ENCODE measurements around the gene CFAP157.
"Not testable (repeated sequence)": the region's sequence is repeated elsewhere in the genome, so short reads cannot be mapped to it uniquely, and the experiment has no call there.

Gene CFAP157

DNA sequence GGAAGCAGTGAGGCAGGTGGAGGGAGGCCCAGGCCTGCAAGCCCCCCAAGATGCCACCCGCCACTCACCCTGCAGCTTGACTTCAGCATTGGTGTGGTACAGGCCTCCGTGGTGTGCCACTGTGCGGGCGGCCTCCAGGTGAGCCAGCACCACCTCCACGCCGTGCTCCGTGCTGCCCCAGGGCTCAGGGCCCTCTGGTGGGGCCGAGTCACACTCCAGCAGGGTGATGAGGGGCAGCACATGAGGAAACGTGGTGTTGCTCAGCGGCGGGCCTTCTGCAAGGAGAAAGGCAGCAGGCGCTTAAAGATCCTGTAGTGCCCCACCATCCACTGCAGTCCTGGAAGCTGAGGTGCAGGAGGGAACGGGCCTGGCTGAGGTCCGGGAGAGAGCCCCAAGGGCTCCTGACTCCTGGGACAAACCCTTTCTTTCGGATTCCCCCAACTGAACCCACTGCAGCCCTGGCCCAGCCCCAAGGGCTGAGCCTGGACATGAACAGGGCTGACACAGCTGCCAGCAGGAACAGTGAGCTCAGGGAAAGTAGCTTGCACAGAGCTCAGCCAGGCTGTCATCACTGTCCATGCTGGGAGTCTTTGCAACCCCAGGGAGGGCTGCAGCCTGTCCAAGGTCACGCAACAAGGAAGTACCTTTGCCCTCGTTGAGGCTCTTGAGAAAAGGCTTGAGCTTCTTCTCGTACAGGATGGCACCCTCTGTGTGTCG, 33.0 kb downstream of the CFAP157 start:
- no peak for DNase-seq

DNA sequence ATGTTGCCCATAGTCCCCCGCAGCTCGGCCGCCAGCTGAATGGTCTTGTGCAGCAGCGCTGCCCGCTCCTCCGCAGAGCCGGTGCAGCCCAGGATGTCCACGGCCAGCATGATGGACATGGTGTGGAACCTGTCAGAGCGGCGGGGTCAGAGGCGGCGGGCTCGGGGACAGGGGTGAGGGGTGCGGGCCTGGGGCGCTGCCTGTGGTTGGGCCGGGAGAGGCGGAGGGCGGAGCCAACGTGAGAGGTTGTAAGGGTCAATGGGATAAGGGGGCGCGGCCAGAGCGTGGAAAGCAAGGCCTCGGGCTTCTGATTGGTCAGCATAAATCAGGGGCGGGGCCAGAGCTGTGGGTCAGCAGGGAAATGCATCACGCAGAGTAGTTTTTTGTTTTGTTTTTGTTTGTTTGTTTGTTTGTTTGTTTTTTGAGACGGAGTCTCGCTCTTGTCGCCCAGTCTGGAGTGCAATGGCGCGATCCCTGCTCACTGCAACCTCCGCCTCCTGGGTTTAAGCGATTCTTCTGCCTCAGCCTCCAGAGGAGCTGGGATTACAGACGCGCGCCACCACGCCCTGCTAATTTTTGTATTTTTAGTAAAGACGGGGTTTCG, 35.1 kb downstream of the CFAP157 start:
- DNase-seq, result no peak

DNA sequence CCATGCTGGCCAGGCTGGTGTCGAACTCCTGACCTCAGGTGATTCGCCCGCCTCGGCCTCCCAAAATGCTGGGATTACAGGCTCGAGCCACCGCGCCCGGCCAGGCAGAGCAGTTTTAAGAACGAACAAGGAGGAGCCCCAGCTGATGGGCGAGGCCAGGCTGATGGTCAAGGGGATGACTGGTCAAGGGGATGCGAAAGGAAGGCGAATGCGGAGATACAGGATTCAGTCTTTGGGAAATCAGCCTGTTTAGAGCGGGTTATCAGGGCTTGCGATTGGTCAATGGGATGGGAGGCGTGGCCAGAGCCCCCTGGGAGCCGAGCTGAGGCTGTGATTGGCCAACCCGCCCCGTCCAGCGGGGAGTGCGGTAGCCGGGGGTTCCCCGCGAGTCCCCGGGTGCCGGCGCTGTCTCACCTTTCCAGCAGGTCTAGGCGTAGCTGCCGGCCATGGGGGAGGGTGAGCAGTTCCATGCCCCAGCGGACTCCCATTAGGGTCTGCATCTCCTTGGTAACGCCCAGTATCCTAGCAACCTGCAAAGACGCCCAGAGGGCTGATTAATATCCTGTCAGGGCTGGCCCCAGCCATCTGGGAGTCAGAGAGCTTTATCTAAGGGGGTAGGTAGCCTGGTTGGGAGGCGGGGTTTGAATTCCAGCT, 35.8 kb downstream of the CFAP157 start:
- peak; percentile 65 for DNase-seq

DNA sequence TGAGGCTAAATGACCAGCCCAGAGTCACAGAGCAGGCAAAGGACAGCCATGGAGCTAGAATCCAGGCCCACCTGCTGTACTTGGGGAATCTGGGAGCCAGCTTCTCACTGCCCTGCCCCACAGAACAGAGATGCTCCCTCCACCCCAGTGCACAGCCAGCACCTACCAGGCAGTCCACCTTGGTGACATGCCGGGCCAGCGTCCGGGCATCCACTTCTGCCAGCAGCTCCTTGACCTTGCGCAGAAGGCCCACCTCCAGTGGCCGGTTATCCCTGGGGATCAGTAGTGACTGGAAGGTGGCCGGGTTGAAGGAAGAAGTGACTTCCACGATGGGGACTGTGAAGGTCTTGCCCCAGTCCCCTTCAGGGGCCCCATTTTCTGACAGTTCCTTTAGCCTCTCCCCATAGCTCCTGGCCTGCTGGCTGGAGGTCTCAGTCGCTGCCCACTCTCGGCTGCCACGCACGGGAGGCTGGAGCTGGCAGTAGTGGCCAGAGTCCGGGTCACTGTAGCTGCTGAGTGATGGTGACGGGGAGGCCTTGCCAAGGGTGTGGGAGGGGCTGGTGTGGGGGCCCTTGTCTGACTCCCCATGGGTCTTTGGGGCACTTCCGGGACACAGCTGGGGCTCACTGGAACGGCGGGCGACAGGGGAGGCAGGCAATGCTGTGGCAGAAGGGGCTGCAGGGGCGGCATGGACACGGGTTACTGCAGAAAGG, 37.8 kb downstream of the CFAP157 start:
- no peak for DNase-seq

DNA sequence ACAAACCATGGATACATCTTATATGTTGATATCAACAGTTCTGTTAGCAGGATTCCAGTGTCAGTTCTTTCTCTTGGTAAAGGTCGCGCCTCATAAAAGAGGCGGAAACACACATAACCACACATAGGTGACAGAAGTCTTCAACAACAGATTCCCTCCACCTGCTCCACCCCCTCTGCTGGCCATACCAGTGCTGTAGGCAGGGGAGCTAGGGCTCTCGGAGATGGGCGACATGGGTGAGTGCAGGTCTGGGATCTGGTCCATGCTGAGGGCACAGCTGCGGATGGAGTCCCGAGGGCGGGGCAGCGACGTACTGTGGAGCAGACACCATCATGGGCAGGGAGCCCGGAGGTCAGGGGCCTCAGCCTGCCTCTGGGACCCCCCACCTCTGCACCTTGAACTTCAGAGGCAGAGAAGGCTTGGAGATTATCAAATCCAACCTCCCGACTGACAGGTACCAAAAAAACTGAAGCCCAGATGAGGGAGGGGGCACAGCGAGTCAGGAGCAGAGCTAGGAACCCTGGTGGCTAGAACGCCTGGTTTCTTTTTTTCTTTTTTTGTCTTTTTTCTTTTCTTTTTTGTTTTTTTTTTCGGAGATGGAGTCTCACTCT, 40.3 kb downstream of the CFAP157 start:
- DNase-seq, result no peak

DNA sequence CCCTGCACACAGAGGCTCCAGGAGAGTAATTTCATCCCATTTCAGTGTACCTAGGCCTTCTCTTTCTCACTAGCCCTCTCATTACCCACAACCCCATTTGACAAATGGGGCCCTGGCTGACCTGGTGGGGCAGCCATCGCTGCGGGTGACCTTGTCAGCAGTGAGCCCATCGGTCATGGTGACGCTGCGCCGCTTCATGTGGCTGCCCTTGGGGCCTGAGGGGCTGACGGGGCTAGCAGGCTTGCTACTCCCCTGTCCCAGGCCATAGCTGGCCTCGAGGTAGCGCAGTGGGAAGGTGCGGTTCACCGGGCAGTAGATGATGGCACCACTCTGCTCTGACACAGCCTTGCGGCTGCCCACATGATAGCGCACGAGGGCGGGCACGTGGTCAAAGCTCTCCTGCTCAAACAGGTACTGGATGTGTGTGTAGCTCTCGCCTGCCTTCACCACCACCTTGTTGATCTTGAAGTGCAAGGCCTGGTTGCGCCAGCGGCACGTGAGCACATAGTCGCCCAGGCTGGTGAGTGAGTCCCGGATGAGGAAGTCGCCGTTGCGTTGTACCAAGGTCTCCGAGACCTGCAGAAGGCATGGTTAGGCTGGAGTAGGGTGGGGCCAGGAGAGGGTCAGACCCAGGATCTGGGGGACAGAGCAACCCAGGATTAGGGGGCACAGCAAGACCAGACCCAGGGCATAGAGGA, 42.5 kb downstream of the CFAP157 start:
- DNase-seq, result no peak

DNA sequence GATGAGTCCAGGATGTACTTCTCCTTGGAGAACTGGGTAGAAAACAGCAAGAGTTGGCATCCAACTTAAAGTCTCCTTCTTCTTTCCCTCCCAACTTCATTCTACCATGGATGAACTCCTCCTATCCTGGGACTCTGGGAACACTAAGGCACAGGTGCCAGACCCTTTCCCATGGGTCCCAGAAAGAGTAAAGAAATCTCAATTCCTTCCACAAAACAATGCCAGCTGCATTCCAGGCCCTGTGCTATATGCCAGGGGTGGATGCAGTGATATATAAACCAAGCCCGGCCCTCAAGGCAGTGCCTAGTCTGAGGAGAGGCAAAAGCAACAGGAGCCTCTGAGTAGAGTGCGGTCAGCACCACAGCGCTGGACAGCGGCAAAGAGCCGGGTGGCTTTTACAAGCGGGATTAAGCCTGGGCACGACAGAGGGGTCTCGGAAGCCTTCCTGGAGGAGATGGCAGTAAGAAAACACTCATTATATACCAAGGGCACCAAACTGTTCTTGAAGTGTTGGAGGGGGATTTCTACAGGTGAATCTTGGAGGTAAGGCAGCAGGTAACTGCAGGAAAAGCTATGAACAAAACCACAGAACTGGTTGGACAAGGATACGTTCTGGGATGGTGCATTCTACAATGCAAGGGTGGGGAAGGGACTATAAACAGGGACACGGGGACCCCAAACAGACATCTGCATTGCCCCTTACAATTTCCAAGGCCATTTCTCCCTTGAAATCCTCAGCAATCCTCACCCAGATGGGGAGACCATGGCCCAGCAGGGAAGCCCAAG, 44.7 kb downstream of the CFAP157 start:
- no peak for DNase-seq

DNA sequence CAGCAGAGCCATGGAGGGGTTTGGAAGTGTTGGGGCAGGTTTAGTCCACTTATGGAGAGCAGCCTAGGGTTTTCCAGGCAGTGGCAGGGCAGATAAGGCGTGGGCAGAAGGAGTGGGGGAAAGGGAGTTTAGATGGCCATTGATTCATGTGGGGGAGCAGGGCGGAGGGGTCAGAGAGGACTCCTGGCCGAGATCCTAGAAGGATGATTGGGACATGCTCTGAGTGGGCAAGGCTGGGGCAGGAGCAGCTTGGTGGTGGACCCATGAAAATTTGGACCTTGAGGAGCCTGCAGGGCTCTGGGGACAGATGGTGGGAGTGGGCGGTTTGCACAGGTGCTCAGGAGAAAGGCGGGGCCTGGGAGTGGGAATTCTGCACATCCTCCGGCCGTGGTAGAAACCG, 46.4 kb downstream of the CFAP157 start:
- DNase-seq, result no peak

DNA sequence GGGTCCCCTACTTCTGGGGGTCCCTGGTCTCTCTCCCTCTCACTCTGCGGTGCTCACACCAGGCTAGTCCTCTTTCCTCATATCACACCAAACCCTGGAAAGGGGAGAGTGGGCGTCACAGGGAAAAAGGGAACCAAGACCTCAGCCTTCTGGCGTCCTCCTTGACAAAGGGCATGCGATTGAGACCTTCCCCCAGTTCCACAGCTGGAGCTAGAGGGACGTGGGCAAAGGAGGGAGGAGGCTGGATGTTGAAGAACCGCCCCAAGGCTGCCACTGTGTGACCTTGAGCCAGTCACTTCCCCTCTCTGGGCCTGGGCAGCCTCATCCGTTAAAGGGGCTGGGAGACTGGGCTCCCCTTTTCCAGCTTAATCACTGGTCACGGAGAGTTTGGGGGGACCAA, 46.8 kb downstream of the CFAP157 start:
- no peak for DNase-seq

DNA sequence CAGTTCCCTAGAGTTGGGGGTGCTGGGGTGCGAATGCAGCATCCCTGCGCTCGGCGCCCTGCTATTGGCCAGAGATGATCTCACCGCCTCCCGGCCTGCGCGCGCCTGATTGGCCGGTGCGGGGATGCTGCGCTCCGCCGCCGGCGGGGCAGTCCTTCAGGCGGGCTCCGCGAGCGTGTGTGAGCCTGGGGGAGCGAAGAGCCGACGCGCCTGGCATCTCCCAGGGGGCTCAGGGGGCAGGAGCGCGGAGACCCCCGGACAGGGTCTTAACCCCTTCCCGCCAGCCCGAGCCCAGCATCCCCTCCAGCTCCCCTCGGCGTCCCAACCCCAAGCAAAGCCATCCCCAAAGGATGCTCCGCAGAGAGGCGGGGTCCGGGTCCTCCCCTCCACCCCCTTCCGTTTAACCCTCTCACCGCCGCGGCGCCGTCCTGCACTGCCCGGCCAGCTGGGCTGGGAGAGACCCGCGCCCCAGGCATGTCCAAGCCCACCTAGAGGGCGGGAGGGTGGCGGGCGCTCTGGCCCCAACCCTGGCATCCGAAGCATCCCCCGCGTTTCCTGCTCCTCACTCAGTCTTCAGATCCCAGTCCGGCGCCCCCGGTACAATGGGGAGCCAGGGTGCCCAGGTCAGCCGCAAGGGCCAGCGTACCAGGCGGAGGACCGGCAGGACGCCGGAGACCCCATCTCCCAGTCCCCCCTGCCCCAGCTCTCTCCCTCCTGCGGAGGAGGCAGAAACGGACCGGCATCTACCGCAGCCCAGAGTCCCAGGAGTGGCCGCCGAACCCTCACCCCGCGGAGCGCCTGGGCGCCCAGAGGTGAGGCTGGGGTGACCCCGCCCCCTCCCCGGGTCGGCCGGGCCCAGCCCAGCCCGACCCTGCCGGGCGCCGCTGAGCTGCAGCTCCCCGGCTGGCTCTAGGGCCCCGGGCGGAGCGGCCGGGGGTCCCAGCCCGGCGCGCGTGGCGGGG, 47.6 kb downstream of the CFAP157 start:
- DNase-seq, result no peak

DNA sequence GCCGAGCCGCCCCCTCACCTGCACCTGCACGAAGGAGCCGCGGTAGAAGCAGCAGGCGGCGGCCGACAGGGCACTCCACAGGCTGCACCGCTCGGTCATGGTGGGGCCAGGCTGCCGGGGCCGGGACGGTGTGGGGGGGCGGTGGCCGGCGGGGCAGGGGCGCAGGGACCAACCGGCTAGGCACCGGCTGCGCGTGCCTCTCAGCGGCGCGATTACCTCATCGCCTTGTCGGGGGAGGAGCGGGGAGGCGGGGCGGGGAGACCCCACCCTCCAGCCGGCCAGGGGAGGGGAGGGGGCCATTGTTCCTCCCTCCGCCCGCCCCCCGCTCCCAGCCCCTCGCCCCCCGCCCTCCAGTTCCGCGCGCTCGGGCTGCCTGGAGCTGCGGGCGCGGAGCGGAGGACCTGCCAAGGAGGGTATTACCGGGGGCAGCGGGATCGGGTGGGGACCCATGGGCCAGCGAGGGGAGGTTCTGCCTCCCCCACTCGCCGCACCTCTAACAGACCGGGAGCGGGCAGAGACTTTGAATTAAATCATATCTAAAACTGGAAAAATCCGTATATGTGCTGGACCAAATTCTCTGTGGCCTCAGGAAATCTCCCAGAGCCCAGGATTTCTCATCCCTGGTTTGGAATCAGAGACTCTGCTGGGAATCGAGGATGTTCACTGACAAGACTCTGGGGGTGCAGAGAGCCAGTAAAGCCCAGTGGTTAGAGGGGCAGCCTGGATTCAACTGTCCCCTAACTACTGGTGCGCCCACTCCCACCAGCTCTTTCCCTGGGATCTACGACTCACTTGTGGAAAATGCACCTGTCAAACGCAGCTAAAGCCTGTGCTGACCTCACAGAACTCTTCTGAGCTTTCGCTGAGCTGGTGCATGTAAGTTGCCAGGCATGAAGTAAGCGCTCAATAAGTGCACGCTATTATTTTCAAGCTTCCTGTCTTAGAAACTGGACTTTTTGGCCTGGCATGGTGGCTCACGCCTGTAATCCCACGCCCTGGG, 48.6 kb downstream of the CFAP157 start:
- DNase-seq, result peak; percentile 43

DNA sequence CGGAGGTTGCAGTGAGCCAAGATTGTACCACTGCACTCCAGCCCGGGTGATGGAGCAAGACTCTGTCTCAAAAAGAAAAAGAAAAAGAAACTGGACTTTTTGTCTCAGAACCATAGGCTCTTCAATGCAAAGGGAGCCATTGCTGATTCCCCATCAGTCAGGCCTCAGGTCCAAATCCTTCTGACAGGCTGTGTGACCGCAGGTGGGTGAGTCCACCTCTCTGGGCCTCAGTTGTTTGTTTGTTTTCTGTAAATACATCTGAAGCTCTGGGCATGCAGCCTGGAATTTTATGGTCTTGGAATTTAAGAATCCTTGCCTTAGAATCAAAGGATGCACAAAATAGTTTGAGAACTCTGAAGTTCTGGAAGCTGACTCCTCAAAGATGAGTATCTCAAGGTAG, 49.4 kb downstream of the CFAP157 start:
- no peak for DNase-seq

DNA sequence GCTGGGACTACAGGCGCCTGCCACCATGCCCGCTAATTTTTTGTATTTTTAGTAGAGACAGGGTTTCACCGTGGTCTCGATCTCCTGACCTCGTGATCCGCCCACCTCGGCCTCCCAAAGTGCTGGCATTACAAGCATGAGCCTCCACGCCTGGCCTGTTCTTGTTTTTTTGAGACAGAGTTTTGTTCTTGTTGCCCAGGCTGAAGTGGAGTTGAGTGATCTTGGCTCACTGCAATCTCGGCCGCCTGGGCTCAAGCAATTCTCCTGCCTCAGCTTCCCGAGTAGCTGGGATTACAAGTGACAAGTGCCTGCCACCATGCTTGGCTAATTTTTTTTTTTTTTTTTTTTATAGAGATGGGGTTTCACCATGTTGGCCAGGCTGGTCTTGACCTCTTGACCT, 50.0 kb downstream of the CFAP157 start:
- DNase-seq, result not testable (repeated sequence)

DNA sequence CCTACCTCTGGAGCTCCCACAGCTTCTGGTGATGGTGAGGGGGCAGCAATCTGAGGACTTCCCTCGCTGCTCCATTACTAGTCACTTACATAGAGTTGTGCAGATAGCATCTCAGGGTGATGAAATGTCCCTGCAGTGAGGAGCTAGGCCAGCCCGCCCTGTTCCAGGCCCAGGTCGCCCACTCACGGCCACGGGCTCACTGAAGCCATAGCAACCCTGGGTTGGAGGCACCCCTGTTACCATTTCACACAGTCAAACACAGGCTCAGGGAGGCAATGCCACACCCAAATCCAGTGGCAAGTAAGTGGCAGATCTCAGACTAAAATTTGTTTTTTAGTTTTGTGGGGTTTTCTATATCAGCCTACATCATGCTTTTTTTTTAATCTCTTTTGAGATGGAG, 52.1 kb downstream of the CFAP157 start:
- DNase-seq, result no peak

DNA sequence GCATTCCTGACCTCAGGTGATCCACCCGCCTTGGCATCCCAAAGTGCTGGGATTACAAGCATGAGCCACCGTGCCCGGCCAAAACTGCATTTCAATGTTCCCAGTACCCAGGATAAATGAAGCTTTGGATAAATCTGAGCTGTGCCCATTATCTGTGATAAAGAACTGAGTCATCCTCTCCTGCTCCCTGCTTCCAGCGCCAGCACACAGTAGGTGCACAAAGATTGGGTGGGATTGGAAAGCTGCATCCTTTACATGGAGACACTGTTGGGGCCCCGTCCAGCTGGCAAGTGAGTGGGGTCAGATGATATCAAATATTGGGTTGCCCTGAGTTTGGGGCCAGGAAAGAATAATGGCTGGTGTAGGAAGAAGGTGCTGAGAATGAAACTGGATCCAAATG, 54.3 kb downstream of the CFAP157 start:
- no peak for DNase-seq

DNA sequence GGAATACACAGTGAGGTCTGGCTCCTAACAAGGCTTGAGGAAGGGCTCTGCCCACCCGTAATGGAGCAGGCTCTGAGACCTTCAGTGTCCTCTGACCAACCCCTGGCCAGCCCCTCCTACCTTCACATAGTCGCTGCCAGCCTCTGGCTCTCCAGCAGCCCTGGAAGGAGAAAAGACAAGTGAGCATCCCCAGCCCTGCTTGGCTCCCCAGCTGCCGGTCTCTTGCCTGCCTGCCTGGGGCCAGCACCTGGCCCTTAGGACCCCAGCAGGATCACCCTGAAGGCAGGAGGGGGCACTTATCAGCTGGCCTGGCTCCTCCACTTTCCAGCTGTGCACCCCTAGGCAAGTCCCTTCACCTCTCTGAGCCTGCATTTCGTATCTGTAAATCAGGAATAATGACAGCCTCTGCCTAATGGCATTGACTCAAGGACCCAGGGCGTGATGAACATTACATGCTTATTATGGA, 54.7 kb downstream of the CFAP157 start:
- DNase-seq, result no peak

DNA sequence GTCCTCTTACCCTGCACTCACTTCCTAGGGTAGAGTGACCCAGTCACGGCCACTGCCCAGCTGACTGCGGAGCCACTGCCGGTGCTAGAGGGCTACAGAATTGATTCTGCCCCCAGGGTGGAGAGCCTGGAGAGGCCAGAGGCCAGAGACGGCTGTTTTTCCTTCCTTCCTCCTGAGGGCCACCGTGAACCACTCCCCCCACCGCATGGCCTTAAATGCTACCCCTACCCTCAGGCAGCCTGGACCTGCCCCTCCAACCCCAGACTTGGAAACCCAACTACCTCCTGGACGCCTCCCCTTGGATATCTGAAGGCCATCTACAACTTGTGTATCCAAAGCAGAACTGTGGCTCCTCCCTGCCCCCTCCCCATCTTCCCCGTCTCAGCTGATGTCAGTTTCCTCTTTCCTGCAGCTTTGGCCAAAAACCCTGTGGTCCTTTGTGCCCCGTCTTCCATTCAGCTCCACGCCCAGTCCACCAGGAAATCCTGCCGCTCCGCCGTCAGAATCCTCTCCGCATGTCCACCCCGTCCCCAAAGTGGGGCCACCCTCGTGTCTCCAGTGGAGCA, 55.4 kb downstream of the CFAP157 start:
- DNase-seq, result no peak

DNA sequence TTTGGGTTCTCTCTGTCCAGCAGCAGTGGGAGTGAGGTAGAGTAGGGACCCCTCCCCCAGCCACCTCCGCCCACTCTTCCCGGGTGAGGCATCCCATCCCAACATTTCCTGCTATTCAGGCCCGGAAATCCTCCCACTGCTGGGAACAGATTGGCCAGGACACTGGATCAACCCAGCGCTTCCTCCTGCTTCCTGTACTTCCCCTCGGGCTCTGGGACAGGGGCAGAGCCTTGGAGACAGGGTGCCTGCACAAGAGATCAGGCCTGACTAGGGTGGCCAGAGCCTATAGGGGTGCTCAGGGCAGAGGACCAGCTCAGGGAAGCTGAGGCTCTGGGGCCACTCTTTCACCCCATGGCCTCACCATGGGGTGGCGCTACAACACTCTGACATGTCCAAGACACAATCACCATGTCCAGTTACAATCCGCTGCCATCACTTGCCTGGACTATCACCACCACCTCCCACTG, 57.2 kb downstream of the CFAP157 start:
- DNase-seq, result no peak

DNA sequence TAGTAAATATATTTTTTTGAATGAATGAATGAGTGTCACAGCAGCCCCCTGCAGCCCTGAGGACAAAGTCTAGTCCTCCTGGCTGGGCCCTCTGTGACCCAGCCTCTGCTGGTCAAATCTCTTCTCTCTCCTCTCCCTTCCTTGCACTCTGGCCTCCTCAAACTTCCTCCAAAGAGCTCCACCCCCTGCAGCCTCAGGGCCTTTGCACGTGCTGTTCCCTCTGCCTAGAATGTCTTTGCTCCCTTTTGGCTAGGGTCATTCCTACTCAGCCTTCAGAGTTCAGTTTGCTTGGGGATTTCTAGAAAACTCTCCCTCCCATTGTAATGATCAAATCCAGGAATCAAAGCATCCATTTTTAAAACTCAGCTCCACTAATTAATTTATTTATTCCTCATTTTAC, 58.6 kb downstream of the CFAP157 start:
- DNase-seq, result no peak
